C4-2B (cell line): ENCODE results near the gene TMEM183A.

Source experiments
- ZFX ChIP-seq: fragments of 450-650 bp; IDR thresholded peaks from 2 replicates; pipeline ENCODE4 v1.6.1; 2017
- TF ChIP-seq, protein P1 (sequence below): fragments of 450-650 bp; conservative IDR thresholded peaks from 2 replicates; pipeline ENCODE4 v1.5.1; 2017; ENCODE audit warnings: mild to moderate bottlenecking

GRCh38 chr1:202974856-202975255 lies 32.3 kb upstream of the TMEM183A start:
- TF ChIP-seq, protein P1, sequence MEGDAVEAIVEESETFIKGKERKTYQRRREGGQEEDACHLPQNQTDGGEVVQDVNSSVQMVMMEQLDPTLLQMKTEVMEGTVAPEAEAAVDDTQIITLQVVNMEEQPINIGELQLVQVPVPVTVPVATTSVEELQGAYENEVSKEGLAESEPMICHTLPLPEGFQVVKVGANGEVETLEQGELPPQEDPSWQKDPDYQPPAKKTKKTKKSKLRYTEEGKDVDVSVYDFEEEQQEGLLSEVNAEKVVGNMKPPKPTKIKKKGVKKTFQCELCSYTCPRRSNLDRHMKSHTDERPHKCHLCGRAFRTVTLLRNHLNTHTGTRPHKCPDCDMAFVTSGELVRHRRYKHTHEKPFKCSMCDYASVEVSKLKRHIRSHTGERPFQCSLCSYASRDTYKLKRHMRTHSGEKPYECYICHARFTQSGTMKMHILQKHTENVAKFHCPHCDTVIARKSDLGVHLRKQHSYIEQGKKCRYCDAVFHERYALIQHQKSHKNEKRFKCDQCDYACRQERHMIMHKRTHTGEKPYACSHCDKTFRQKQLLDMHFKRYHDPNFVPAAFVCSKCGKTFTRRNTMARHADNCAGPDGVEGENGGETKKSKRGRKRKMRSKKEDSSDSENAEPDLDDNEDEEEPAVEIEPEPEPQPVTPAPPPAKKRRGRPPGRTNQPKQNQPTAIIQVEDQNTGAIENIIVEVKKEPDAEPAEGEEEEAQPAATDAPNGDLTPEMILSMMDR, result no peak
- no peak for TF ChIP-seq ZFX
